NOMO-1 (cell line): Measurements from ENCODE around the gene RTKN2.
A peak's percentile ranks its signal among the peaks of the same experiment; 100 is the strongest.

Source experiments
- DNase-seq, 2 experiments: peaks; one replicate each; lab custom pipeline; 2025; ENCODE audit not compliant: unreplicated experiment in 2 of 2; lab: John Stamatoyannopoulos, UW

RTKN2 gene

GRCh38 chr10:62182171-62182570 lies 86.5 kb downstream of the RTKN2 start:
- DNase-seq: no peak

GRCh38 chr10:62180677-62181076 lies 88.0 kb downstream of the RTKN2 start:
- no peak for DNase-seq

- no peak for DNase-seq
Observed at GRCh38 chr10:62178568-62178967, 90.1 kb downstream of the RTKN2 start.

- DNase-seq: no peak
Observed at GRCh38 chr10:62177111-62177510, 91.5 kb downstream of the RTKN2 start.

GRCh38 chr10:62175251-62175650 lies 93.4 kb downstream of the RTKN2 start:
- no peak for DNase-seq

GRCh38 chr10:62172465-62172864 lies 96.2 kb downstream of the RTKN2 start:
- DNase-seq: no peak

GRCh38 chr10:62171791-62172190 lies 96.9 kb downstream of the RTKN2 start:
- DNase-seq: no peak

GRCh38 chr10:62170732-62171131 lies 97.9 kb downstream of the RTKN2 start:
- DNase-seq: peak; percentile 23 to 26

- DNase-seq: peak; percentile 10 to 82
Observed at GRCh38 chr10:62166331-62167131, 102.1 kb downstream of the RTKN2 start.

- DNase-seq: peak in 1 of 2 experiments; percentile 23
Observed at GRCh38 chr10:62165803-62166202, 102.8 kb downstream of the RTKN2 start.

GRCh38 chr10:62163024-62163423 lies 105.6 kb downstream of the RTKN2 start:
- no peak for DNase-seq

- no peak for DNase-seq
Observed at GRCh38 chr10:62162261-62162981, 106.2 kb downstream of the RTKN2 start.

- no peak for DNase-seq
Observed at GRCh38 chr10:62159351-62159750, 109.3 kb downstream of the RTKN2 start.

- DNase-seq: no peak
Observed at GRCh38 chr10:62157601-62158000, 111.0 kb downstream of the RTKN2 start.

- no peak for DNase-seq
Observed at GRCh38 chr10:62155054-62155680, 113.5 kb downstream of the RTKN2 start.

GRCh38 chr10:62154231-62154630 lies 114.4 kb downstream of the RTKN2 start:
- DNase-seq: no peak

GRCh38 chr10:62153191-62153590 lies 115.5 kb downstream of the RTKN2 start:
- DNase-seq: no peak

- no peak for DNase-seq
Observed at GRCh38 chr10:62149621-62150020, 119.0 kb downstream of the RTKN2 start.

- DNase-seq: no peak
Observed at GRCh38 chr10:62148155-62148554, 120.5 kb downstream of the RTKN2 start.

GRCh38 chr10:62147425-62147824 lies 121.2 kb downstream of the RTKN2 start:
- DNase-seq: no peak

GRCh38 chr10:62136931-62137330 lies 131.7 kb downstream of the RTKN2 start:
- DNase-seq: no peak

- no peak for DNase-seq
Observed at GRCh38 chr10:62133618-62134017, 135.0 kb downstream of the RTKN2 start.
